SK-N-SH (cell line): Measurements from ENCODE around the gene SMARCD3. TPM values are rescaled to one million over a fixed set of nuclear protein-coding genes. Genes with fewer than 3 reads are reported as not detected.
A peak's percentile ranks its signal among the peaks of the same experiment; 100 is the strongest.

Experiments used
- CTCF ChIA-PET: fragments of 300-600, 350-600 bp; formaldehyde crosslinking; extraction: SDS; loops from one replicate; lab custom pipeline; 2021; lab: Yijun Ruan, JAX
- POLR2A ChIA-PET: fragments of 350-600 bp; sonication (Branson Sonifier 250); formaldehyde crosslinking; extraction: SDS; loops from one replicate; lab custom pipeline; 2020; ENCODE audit warnings: antibody characterized with exemption, inconsistent platforms; lab: Yijun Ruan, JAX
- DNase-seq: peaks from one replicate; pipeline ENCODE4 v3.0.0; 2012
- H2AFZ ChIP-seq: fragments of 200-600 bp; sonication (generic); 2 replicates; pipeline ENCODE4 v1.8.1; 2016; ENCODE audit warnings: antibody characterized with exemption, mild to moderate bottlenecking, low read depth
- H3F3A ChIP-seq: fragments of 200-600 bp; sonication (generic); replicated peaks from 2 replicates; pipeline ENCODE3; 2016; ENCODE audit warnings: antibody characterized with exemption, mild to moderate bottlenecking; ENCODE audit not compliant: insufficient read depth
- H3K27ac ChIP-seq, 2 experiments: fragments of 200-500 bp in 1 of 2; fragments of 200-600 bp in 1 of 2; sonication (Bioruptor generic) in 1 of 2; sonication (generic), shearing (Covaris generic) in 1 of 2; 2 replicates each; pipeline versions ENCODE4 v1.5.1 to v1.6.1; 2014 to 2016; ENCODE audit warnings: low read depth in 2 of 2, inconsistent platforms in 1 of 2, low read length in 1 of 2, mild to moderate bottlenecking in 1 of 2, mixed read lengths in 1 of 2
- H3K27me3 ChIP-seq: fragments of 200-600 bp; sonication (generic), shearing (Covaris generic); 2 replicates; pipeline ENCODE4 v1.6.1; 2016; ENCODE audit warnings: mixed run types; ENCODE audit not compliant: insufficient read depth
- H3K36me3 ChIP-seq, 2 experiments: fragments of 200-500 bp in 1 of 2; fragments of 200-600 bp in 1 of 2; sonication (Bioruptor generic) in 1 of 2; sonication (generic) in 1 of 2; replicated peaks in 1 of 2; 2 replicates each; pipeline versions ENCODE3 to v1.5.1; 2014 to 2016; ENCODE audit warnings: low read length in 1 of 2, mild to moderate bottlenecking in 1 of 2; ENCODE audit not compliant: insufficient read depth in 2 of 2, control insufficient read depth in 1 of 2
- H3K4me1 ChIP-seq, 2 experiments: fragments of 200-500 bp in 1 of 2; fragments of 200-600 bp in 1 of 2; sonication (Bioruptor generic) in 1 of 2; sonication (generic), shearing (Covaris generic) in 1 of 2; 2 replicates each; pipeline versions ENCODE4 v1.5.1 to v1.6.1; 2014 to 2016; ENCODE audit warnings: low read depth in 1 of 2, low read length in 1 of 2, mixed run types in 1 of 2; ENCODE audit not compliant: insufficient read depth in 2 of 2, control insufficient read depth in 1 of 2
- H3K4me2 ChIP-seq: fragments of 200-600 bp; sonication (generic), shearing (Covaris generic); 2 replicates; pipeline ENCODE4 v1.6.1; 2017; ENCODE audit warnings: mixed run types
- H3K4me3 ChIP-seq, 2 experiments: fragments of 200-500 bp in 1 of 2; fragments of 200-600 bp in 1 of 2; sonication (Bioruptor generic) in 1 of 2; sonication (generic), shearing (Covaris generic) in 1 of 2; 2 replicates each; pipeline versions ENCODE4 v1.5.1 to v1.8.1; 2014 to 2016; ENCODE audit warnings: low read depth in 2 of 2, inconsistent platforms in 1 of 2, low read length in 1 of 2, mild to moderate bottlenecking in 1 of 2, mixed read lengths in 1 of 2, moderate library complexity in 1 of 2
- H3K79me2 ChIP-seq: fragments of 200-600 bp; sonication (generic); 2 replicates; pipeline ENCODE4 v1.8.1; 2017; ENCODE audit warnings: mild to moderate bottlenecking; ENCODE audit not compliant: insufficient read depth
- H3K9ac ChIP-seq: fragments of 200-600 bp; sonication (generic); 2 replicates; pipeline ENCODE4 v1.6.1; 2017; ENCODE audit warnings: mixed run types
- H3K9me2 ChIP-seq: fragments of 200-600 bp; sonication (generic); 2 replicates; pipeline ENCODE4 v1.6.1; 2017; ENCODE audit warnings: mixed run types
- H3K9me3 ChIP-seq: fragments of 200-600 bp; sonication (generic); 2 replicates; pipeline ENCODE4 v1.6.1; 2017; ENCODE audit warnings: mixed run types, mild to moderate bottlenecking, moderate library complexity
- H4K20me1 ChIP-seq: fragments of 200-600 bp; sonication (generic); 2 replicates; pipeline ENCODE4 v1.6.1; 2017; ENCODE audit warnings: mild to moderate bottlenecking, mixed run types; ENCODE audit not compliant: insufficient read depth
- ELF1 ChIP-seq: IDR thresholded peaks from 2 replicates; pipeline ENCODE4 v1.4.0; 2012
- NRF1 ChIP-seq: IDR thresholded peaks from 2 replicates; pipeline ENCODE4 v1.6.1; 2012; ENCODE audit warnings: low read depth, mild to moderate bottlenecking, low read length
- POLR2AphosphoS5 ChIP-seq: IDR thresholded peaks from 2 replicates; pipeline ENCODE4 v1.6.1; 2012; ENCODE audit warnings: low read depth, low read length
- RAD21 ChIP-seq: IDR thresholded peaks from 2 replicates; pipeline ENCODE4 v1.6.1; 2012; ENCODE audit warnings: mild to moderate bottlenecking, low read length
- RCOR1 ChIP-seq: fragments of 150-350 bp; IDR thresholded peaks from 2 replicates; pipeline ENCODE4 v1.6.1; 2017; ENCODE audit warnings: antibody characterized with exemption, low read length
- TAF1 ChIP-seq: IDR thresholded peaks from 2 replicates; pipeline ENCODE4 v1.6.1; 2012; ENCODE audit warnings: low read depth, mild to moderate bottlenecking, low read length, moderate library complexity, borderline replicate concordance
- YY1 ChIP-seq: IDR thresholded peaks from 2 replicates; pipeline ENCODE4 v1.4.0; 2012; ENCODE audit warnings: low read depth, mild to moderate bottlenecking
- WGBS: methylation state at CpG from one replicate; pipeline ENCODE4 v1.1.6; 2017; ENCODE audit warnings: low lambda C conversion rate; 5-methylcytosine and 5-hydroxymethylcytosine counted together
- polyA plus RNA-seq, 3 experiments: library from polyadenylated mRNA; depleted of rRNA; stranded (reverse); fragments of >200 nt; gene quantifications; 2 replicates each; pipeline ENCODE4 v1.2.3, GENCODE V29; 2012
- TF ChIP-seq, protein P1 (sequence below): IDR thresholded peaks from 2 replicates; pipeline ENCODE4 v1.4.0; 2012; ENCODE audit warnings: low read depth, borderline replicate concordance
- TF ChIP-seq, protein P2 (sequence below): IDR thresholded peaks from 2 replicates; pipeline ENCODE4 v1.6.1; 2012; ENCODE audit warnings: mild to moderate bottlenecking, low read depth, low read length, moderate library complexity
- TF ChIP-seq, protein P3 (sequence below): fragments of 200-600 bp; sonication (generic); IDR thresholded peaks from 2 replicates; pipeline ENCODE4 v1.6.1; 2017; ENCODE audit warnings: antibody characterized with exemption, mild to moderate bottlenecking, moderate library complexity

SMARCD3 gene
- polyA plus RNA-seq, 1 of the 3 experiments (the other 2 are of a cell fraction), result 62.8 TPM

GRCh38 chr7:151251689-151252560 lies 3.4 kb upstream of the SMARCD3 start:
- Histone ChIP-seq H3K9ac (peak overlapping the region; percentile 83), H4K20me1 (no peaks in the 10 kb centered on the region), H3K79me2 (peaks cover 10% of the 10 kb centered on the region; the same call in 1 of the 2 replicates), H3K9me2 (no peaks in the 10 kb centered on the region), H3K9me3 (no peaks in the 10 kb centered on the region), H2AFZ (peak overlapping the region; percentile 91), H3K4me3 (peak overlapping the region; percentile 56 to 87), H3K27me3 (no peaks in the 10 kb centered on the region), H3K4me1 (peaks cover 30 to 45% of the 10 kb centered on the region in 2 experiments; a peak in 3 of 4 replicates), H3F3A (peaks cover 18% of the 10 kb centered on the region), H3K36me3 (no peaks in the 10 kb centered on the region), H3K27ac (peak overlapping the region; percentile 76 to 81), H3K4me2 (peak overlapping the region; percentile 90)
- POLR2A ChIA-PET, result interaction anchor here (0.7 to 2.0 kb wide), 10 partner anchors 9 to 513 kb away, joined by 3 to 9 read pairs (median 6); partner anchors contain the start of genes ABCF2 and CHPF2
- CTCF ChIA-PET, result interaction anchor here (0.6 to 3.0 kb wide), 17 partner anchors 9 to 626 kb away, joined by 3 to 22 read pairs (median 5); partner anchors contain the start of gene ABCF2
- 7% methylated on average over 31 of the region's 79 CpGs for WGBS
- TF ChIP-seq NRF1 (peak; percentile 85), ELF1 (no peak), TAF1 (peak; percentile 59), YY1 (peak; percentile 77), RCOR1 (no peak; the same call in 1 of the 2 replicates), POLR2AphosphoS5 (peak; percentile 34; the same call in 1 of the 2 replicates)
- TF ChIP-seq, protein P1, sequence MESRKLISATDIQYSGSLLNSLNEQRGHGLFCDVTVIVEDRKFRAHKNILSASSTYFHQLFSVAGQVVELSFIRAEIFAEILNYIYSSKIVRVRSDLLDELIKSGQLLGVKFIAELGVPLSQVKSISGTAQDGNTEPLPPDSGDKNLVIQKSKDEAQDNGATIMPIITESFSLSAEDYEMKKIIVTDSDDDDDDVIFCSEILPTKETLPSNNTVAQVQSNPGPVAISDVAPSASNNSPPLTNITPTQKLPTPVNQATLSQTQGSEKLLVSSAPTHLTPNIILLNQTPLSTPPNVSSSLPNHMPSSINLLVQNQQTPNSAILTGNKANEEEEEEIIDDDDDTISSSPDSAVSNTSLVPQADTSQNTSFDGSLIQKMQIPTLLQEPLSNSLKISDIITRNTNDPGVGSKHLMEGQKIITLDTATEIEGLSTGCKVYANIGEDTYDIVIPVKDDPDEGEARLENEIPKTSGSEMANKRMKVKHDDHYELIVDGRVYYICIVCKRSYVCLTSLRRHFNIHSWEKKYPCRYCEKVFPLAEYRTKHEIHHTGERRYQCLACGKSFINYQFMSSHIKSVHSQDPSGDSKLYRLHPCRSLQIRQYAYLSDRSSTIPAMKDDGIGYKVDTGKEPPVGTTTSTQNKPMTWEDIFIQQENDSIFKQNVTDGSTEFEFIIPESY, result 0 out of 2 replicates have a peak, but pooled peaks have one; percentile 35
- TF ChIP-seq, protein P2, sequence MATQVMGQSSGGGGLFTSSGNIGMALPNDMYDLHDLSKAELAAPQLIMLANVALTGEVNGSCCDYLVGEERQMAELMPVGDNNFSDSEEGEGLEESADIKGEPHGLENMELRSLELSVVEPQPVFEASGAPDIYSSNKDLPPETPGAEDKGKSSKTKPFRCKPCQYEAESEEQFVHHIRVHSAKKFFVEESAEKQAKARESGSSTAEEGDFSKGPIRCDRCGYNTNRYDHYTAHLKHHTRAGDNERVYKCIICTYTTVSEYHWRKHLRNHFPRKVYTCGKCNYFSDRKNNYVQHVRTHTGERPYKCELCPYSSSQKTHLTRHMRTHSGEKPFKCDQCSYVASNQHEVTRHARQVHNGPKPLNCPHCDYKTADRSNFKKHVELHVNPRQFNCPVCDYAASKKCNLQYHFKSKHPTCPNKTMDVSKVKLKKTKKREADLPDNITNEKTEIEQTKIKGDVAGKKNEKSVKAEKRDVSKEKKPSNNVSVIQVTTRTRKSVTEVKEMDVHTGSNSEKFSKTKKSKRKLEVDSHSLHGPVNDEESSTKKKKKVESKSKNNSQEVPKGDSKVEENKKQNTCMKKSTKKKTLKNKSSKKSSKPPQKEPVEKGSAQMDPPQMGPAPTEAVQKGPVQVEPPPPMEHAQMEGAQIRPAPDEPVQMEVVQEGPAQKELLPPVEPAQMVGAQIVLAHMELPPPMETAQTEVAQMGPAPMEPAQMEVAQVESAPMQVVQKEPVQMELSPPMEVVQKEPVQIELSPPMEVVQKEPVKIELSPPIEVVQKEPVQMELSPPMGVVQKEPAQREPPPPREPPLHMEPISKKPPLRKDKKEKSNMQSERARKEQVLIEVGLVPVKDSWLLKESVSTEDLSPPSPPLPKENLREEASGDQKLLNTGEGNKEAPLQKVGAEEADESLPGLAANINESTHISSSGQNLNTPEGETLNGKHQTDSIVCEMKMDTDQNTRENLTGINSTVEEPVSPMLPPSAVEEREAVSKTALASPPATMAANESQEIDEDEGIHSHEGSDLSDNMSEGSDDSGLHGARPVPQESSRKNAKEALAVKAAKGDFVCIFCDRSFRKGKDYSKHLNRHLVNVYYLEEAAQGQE, result peak; percentile 19; the same call in 1 of the 2 replicates
- peak; percentile 100 for DNase-seq

DNA sequence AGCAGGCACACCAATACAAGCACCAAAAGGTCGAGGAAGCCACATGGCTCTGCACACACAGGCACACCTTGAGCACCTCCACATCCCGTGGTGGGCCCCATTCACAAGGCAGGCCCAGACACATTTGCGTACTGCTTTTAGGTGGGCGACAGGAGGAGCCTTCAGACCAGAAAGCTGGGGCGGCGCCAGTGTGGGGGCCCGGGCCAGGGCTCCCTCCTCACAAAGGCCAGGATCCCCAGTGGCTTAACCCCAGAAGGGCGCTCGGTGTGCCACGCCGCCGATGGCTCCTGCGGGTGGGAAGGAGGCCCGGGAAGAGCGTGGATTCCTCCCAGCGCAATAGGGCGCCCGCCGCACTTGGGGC lies 2.8 kb upstream of the SMARCD3 start:
- Histone ChIP-seq H3K27me3 (no peaks in the 10 kb centered on the region), H3K9me2 (no peaks in the 10 kb centered on the region)
- POLR2A ChIA-PET, result interaction anchor here (1.0 to 2.0 kb wide), 7 partner anchors 8 to 31 kb away, joined by 3 to 8 read pairs (median 4); partner anchors contain the start of genes ABCF2 and CHPF2
- TF ChIP-seq, protein P3, sequence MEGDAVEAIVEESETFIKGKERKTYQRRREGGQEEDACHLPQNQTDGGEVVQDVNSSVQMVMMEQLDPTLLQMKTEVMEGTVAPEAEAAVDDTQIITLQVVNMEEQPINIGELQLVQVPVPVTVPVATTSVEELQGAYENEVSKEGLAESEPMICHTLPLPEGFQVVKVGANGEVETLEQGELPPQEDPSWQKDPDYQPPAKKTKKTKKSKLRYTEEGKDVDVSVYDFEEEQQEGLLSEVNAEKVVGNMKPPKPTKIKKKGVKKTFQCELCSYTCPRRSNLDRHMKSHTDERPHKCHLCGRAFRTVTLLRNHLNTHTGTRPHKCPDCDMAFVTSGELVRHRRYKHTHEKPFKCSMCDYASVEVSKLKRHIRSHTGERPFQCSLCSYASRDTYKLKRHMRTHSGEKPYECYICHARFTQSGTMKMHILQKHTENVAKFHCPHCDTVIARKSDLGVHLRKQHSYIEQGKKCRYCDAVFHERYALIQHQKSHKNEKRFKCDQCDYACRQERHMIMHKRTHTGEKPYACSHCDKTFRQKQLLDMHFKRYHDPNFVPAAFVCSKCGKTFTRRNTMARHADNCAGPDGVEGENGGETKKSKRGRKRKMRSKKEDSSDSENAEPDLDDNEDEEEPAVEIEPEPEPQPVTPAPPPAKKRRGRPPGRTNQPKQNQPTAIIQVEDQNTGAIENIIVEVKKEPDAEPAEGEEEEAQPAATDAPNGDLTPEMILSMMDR, result 0 out of 2 replicates have a peak, but pooled peaks have one; percentile 11
- no peak for TF ChIP-seq RAD21
- TF ChIP-seq, all 33 proteins: peak for 1
- Histone ChIP-seq H3K9me3 (no peaks in the 10 kb centered on the region), H3K4me3 (peak overlapping the region; percentile 56 to 87), H4K20me1 (no peaks in the 10 kb centered on the region), H3K4me1 (peaks cover 36 to 48% of the 10 kb centered on the region in 2 experiments; a peak in 3 of 4 replicates), H3K9ac (peak overlapping the region; percentile 69), H3F3A (peaks cover 18% of the 10 kb centered on the region), H3K27ac (peak overlapping the region; percentile 64 to 81), H2AFZ (peak overlapping the region; percentile 91), H3K36me3 (no peaks in the 10 kb centered on the region), H3K4me2 (peak overlapping the region; percentile 90), H3K79me2 (peaks cover 12% of the 10 kb centered on the region; the same call in 1 of the 2 replicates)
- no peak for DNase-seq
- WGBS, result 31% methylated on average over 7 of the region's 19 CpGs
- CTCF ChIA-PET, result interaction anchor here (0.8 to 3.0 kb wide), 12 partner anchors 8 to 627 kb away, joined by 3 to 22 read pairs (median 6); no protein-coding TSS in a partner anchor
